Measurements from ENCODE around the gene BBS7. TPM values are rescaled to one million over a fixed set of nuclear protein-coding genes. Genes with fewer than 3 reads are reported as not detected.

Gene BBS7
- total RNA-seq, 3 donors from 2014 or later = 9.4 to 19.6 (median 13.5) TPM

GRCh38 chr4:121800961-121801714 lies 69.1 kb downstream of the BBS7 start, which contains the start of gene EXOSC9:
TSS of gene EXOSC9 (plus strand) at chr4:121801323. CDS start at chr4:121801425, 102 bp downstream.
- intact Hi-C loops (cut with DNase I, micrococcal nuclease) = no loop called here
- TF ChIP-seq CTCF (IDR thresholded peaks at IDR 0.05) = no peak

DNA sequence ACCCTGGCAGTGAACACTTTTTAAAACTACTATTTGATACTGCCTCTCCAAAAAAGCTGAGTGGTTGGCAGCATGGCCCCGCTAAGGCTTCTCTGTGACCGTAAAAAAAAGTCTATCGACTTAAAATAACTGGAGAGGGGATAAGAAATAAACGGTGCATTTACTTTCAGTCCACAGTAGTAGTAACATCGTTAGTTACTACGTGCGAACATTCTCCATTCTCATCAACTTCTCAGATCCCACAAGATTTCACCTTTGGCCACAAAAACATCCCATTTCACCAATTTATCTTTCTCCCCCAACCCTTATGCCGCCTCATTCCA lies 69.7 kb downstream of the BBS7 start:
- peak; percentile 20 for ATAC-seq

More at GRCh38 chr4:121800961-121801714, 69.1 kb downstream of the BBS7 start, which contains the start of gene EXOSC9:
- Histone ChIP-seq H3K4me3 (peak within 1 kb of the TSS; percentile 74), H3K4me1 (ENCODE audit: low read depth) (no peaks in the 10 kb centered on the region), H3K36me3 (ENCODE audit: low read depth) (no peaks in the 10 kb centered on the region), H3K9me3 (no peaks in the 10 kb centered on the region)
- DNase-seq (peak; percentile 94 to 97 (median 96)), ATAC-seq (peak; percentile 99)

GRCh38 chr4:121799867-121800501 lies 70.3 kb downstream of the BBS7 start:
- no peak for TF ChIP-seq CTCF (IDR thresholded peaks at IDR 0.05)
- ATAC-seq (no peak), DNase-seq (no peak)
- Histone ChIP-seq H3K4me1 (ENCODE audit: low read depth) (no peaks in the 10 kb centered on the region), H3K4me3 (no peak overlapping the region), H3K9me3 (no peaks in the 10 kb centered on the region), H3K36me3 (ENCODE audit: low read depth) (no peaks in the 10 kb centered on the region)
- intact Hi-C loops (cut with DNase I, micrococcal nuclease) = no loop called here

More for the DNA sequence above, 69.7 kb downstream of the BBS7 start:
- TF ChIP-seq CTCF (IDR thresholded peaks at IDR 0.05) = no peak
- intact Hi-C loops (cut with DNase I, micrococcal nuclease) = no loop called here
- no peaks in the 10 kb centered on the region for H3K9me3 ChIP-seq
- no peaks in the 10 kb centered on the region for H3K36me3 ChIP-seq (ENCODE audit: low read depth)
- no peaks in the 10 kb centered on the region for H3K4me1 ChIP-seq (ENCODE audit: low read depth)
- peak overlapping the region; percentile 74 for H3K4me3 ChIP-seq
- no peak for DNase-seq

- intact Hi-C loops (cut with DNase I, micrococcal nuclease) = no loop called here
- no peak for DNase-seq
- Histone ChIP-seq H3K4me3 (no peak overlapping the region), H3K9me3 (no peaks in the 10 kb centered on the region), H3K4me1 (ENCODE audit: low read depth) (no peaks in the 10 kb centered on the region), H3K36me3 (ENCODE audit: low read depth) (no peaks in the 10 kb centered on the region)
- no peak for ATAC-seq
- no peak for TF ChIP-seq CTCF (IDR thresholded peaks at IDR 0.05)
These were observed 71.0 kb downstream of the BBS7 start for GRCh38 chr4:121799208-121799823.

DNA sequence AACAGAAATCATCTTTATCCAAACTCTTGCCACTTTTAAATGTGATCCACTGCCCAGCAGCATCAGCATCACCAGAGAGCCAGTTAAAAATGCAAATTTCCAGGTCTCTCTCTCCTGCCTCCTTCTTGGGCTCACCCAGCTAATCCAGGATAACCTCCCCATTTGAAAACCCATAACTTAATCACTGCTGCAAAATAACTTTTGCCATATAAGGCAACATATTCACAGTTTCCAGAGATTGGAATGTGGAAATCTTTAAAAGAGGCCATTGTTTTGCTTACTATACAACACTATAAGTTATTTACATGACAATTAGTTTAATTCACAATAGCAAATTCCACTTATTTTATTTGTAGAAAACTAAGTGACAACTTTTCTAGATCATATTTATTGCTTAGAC lies 74.0 kb downstream of the BBS7 start:
- no peak overlapping the region for H3K4me3 ChIP-seq
- intact Hi-C loops (cut with DNase I, micrococcal nuclease) = no loop called here
- ATAC-seq (no peak), DNase-seq (no peak)
- H3K36me3 ChIP-seq (ENCODE audit: low read depth) = no peaks in the 10 kb centered on the region
- no peaks in the 10 kb centered on the region for H3K9me3 ChIP-seq
- H3K4me1 ChIP-seq (ENCODE audit: low read depth) = no peaks in the 10 kb centered on the region
- no peak for TF ChIP-seq CTCF (IDR thresholded peaks at IDR 0.05)
